Measurements from ENCODE around the gene PIK3CD.
"Not testable (repeated sequence)": the region's sequence is repeated elsewhere in the genome, so short reads cannot be mapped to it uniquely, and the experiment has no call there.

PIK3CD gene

DNA sequence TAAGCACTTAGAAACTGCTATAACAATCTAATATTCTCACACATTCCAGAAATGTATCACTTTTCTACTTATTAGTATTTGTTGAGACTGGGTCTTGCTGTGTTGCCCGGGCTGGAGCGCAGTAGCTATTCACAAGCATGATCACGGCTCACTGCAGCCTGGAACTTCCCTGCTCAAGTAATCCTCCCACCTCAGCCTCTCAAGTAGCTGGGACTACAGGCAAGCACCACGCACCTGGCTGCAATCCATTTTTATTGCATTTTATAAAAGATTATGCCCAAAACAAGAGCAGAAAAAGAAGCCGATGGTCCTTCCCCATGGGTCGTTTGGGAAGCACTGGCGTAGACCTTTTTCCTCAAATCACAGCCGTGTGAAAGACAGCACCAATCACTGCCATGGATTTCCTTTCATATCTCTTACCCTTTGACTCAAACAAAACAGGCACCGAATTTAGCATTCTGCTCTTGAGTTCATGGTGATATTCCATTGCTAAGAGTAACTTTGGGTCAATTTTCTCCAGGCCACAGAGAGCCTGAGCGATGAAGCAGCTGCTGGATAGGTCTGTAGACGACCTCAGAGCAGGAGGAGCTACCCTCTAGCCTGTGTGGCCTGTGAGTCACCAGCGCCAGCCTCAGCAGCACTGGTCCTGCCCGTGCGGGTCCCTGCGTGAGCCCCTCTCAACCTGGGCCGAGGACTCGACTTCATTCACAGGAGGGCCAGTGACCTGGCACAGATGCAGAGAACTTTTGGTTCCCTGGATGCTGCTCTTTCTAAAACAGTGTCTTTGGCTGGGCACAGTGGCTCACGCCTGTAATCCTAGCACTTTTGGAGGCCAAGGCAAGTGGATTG lies 80.8 kb downstream of the PIK3CD start:
- DNase-seq (ENCODE audit: low read depth, low spot score): no peak

DNA sequence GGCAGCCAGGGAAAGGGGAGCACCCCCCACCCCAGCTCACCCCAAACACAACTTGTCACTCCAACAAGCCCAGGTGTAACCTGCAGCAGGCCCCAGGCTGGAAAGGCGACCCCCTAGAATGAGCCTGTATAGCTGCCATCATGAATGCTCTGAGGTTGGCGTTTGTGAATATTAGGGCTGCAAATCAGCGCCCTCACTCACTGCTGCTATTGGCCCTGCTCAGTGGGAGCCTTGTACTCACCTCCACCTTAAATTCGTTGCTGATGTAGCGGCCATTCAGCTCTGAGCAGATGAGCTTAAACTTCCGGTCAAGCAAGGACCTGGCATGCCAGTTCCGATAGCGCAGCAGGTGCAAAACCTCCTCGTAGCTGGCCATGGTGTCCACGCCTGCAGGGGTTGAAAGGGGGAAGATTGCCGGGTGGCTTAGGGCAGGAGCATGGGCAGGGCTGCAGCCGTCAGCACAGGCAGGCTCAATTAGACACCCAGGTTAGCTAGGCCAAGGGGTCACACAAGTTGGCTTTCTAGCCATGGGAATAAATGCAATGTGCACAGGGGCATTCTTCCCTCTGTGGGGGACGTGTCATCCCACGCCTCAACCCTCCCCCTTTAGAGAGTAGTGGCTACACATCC lies 81.7 kb downstream of the PIK3CD start:
- no peak for DNase-seq (ENCODE audit: low read depth, low spot score)

DNA sequence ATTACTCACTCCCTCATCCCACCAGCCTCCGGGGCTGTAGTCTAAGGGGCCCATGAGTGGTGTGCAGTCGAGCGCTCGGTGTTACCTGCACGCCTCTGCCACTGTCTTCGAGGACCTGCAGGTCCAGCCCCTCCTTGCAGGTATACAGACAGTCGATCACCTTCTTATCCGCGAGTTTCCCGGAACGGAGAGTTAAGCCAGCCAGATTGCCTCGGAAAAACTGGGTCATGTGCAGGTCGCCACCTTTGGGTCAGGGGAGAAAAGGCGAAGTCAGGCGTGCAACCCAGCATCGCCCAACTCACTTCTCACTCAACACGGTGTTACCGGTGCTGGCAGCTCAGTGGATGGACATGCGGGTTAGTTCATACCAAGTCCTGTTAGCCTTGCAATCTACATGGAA lies 84.3 kb downstream of the PIK3CD start:
- no peak for DNase-seq (ENCODE audit: low read depth, low spot score)

- DNase-seq (ENCODE audit: low read depth, low spot score): no peak
Observed at GRCh38 chr1:9736241-9736640, 84.7 kb downstream of the PIK3CD start.

DNA sequence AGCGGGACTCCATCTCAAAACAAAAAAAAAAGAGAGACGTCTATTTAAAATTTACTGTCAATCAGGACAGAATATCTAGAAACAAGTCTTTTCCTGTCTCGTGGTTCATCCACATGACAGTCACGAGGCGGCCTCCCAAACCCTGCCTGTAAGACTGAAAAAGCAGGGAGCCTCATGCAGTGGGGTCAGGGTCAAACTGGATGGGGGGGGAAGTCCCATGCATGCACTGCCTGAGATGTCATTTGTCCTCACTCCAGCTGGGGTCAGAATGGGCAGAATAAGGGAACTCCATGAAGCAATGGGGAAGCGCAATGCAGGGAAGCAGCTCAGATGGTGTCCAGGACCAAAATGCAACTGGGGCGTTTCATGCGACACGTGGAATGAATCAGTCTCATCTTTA lies 85.5 kb downstream of the PIK3CD start:
- DNase-seq (ENCODE audit: low read depth, low spot score): no peak

- no peak for DNase-seq (ENCODE audit: low read depth, low spot score)
Observed at GRCh38 chr1:9737671-9738070, 86.1 kb downstream of the PIK3CD start.

- DNase-seq (ENCODE audit: low read depth, low spot score): no peak
Observed at GRCh38 chr1:9744106-9744799, 92.7 kb downstream of the PIK3CD start.

- DNase-seq (ENCODE audit: low read depth, low spot score): no peak
Observed at GRCh38 chr1:9746211-9746610, 94.7 kb downstream of the PIK3CD start.

DNA sequence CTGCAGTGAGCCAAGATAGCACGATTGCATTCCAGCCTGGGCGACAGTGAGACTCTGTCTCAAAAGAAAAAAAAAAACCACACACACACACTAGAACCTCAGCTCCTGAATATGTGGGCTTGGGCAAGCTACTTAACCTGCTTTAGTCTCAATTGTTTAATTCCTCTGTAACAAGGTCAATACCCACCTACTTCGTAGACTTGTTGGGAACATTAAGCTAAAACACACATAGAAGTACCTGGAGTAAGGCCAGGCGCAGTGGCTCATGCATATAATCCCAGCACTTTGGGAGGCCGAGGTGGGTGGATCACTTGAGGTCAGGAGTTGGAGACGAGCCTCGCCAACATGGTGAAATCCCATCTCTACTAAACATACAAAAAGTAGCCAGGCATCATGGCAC lies 95.1 kb downstream of the PIK3CD start:
- DNase-seq (ENCODE audit: low read depth, low spot score): no peak

DNA sequence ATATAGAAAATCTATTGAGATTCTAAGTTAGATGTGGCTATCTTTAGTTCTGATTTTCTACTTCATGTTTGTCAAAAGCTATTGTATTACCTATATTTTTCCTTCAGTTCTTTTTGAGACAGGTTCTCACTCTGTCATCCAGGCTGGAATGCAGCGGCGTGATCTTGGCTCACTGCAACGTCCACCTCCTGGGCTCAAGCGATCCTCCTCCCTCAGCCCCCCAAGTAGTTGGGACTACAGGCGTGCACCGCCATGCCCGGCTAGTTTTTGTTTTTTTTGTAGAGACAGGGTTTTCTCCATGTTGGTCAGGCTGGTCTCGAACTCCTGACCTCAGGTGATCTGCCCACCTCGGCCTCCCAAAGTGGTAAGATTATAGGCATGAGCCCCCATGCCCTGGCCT lies 96.9 kb downstream of the PIK3CD start:
- not testable (repeated sequence) for DNase-seq (ENCODE audit: low read depth, low spot score)

DNA sequence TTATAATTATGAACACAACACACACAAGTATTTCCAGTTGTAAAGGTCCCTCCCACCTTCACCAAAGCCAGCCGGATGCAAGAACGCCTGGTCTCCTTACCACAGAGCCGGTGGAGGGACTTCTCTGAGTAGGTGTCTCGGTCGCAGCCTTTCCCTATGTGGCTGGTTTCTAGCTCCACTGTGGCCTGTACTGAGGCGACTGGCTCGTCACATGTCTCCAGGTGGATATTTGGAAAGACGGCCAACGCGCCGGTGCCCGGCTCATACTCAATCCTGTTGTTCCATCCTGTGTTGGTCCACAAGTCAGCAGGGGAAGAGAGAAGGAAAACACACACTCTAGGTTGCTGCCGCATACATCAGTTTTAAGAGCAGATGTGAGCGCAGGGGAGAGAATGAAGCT lies 97.8 kb downstream of the PIK3CD start:
- DNase-seq (ENCODE audit: low read depth, low spot score): no peak

DNA sequence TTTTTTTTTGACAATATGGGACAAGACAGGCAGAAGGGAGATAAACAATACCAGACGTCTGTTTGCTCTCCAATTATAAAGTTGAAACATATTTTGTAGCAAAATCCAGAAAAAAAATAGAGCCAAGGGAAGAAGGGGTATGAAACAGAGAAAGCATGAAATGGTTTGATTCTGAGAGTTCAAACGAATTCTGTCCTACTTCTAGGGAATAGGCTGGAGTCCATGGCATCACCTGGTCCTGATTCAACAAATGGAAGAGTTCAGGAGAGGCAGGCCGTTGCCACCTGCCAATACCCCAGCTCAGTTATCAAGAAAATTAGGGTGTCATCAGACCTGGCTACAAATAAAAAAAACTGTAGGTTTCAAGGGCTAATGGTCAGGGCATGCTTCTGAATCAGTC lies 100.4 kb downstream of the PIK3CD start:
- DNase-seq (ENCODE audit: low read depth, low spot score): no peak

- no peak for DNase-seq (ENCODE audit: low read depth, low spot score)
Observed at GRCh38 chr1:9753121-9753531, 101.6 kb downstream of the PIK3CD start.

GRCh38 chr1:9755441-9755995 lies 104.0 kb downstream of the PIK3CD start:
- DNase-seq (ENCODE audit: low read depth, low spot score): no peak

GRCh38 chr1:9758559-9759121 lies 107.1 kb downstream of the PIK3CD start:
- no peak for DNase-seq (ENCODE audit: low read depth, low spot score)

- DNase-seq (ENCODE audit: low read depth, low spot score): no peak
Observed at GRCh38 chr1:9759939-9760338, 108.4 kb downstream of the PIK3CD start.

DNA sequence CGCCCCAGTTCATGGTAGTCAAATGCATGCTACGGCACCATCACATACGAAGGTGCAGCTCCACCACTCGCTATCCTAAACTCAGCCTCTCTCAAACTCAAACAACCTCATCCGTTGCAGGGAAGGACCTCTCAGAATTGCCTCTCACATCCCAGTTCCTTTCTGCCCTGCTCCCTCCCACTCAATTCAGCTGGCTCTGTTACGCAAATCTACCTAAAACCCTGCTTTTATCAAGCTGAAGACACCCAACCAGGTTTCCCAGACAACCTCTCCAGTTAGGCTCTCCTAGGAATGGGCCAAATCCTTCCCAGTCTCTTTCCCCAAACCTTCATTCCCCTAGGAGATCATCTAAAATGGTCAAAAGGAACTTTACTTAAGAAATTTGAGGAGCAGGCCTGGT lies 109.3 kb downstream of the PIK3CD start:
- DNase-seq (ENCODE audit: low read depth, low spot score): peak; percentile 71

- DNase-seq (ENCODE audit: low read depth, low spot score): no peak
Observed at GRCh38 chr1:9761855-9762254, 110.3 kb downstream of the PIK3CD start.

- DNase-seq (ENCODE audit: low read depth, low spot score): not testable (repeated sequence)
Observed at GRCh38 chr1:9762446-9762845, 110.9 kb downstream of the PIK3CD start.

DNA sequence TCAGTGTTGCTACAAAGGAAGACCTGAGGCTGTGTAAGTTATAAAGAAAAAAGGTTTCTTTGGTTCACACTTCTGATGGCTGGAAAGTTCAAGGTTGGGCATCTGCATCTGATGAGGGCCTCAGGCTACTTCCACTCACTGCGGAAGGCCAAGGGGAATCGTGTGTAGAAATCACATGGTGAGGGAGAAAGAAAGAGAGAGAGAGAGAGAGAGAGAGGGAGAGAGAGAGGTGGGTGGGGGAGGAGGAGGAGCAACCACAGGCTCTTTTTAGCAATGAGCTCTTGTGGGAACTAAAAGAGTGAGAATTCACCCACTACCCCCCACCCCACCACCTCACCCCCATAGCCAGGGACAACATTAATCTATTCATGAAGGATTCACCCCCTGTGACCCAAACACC lies 112.4 kb downstream of the PIK3CD start:
- no peak for DNase-seq (ENCODE audit: low read depth, low spot score)

DNA sequence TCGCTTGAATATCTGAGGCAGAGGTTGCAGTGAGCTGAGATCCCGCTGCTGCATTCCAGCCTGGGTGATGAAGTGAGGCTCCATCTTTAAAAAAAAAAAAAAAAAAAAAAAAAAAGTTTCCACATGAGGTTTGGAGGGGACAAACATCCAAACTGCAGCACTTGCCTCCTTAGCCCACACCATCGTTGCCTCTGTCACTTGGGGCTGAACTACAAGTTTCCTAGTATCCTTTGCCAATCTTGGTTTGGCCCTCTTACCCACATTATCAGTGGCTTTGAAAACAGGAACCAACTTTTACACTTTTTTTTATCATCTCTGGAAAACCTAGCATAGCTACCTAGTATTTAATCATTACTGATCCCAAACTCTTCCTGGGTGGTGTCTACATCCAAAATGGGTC lies 113.0 kb downstream of the PIK3CD start:
- DNase-seq (ENCODE audit: low read depth, low spot score): no peak

Measured in iPS DF 19.7 (cell line).